GM12874 (cell line): Measurements from ENCODE around the gene ZGPAT.

Source experiments
- CTCF ChIP-seq: IDR thresholded peaks from 2 replicates; pipeline ENCODE4 v1.5.1; 2011; ENCODE audit warnings: low read depth, mild to moderate bottlenecking, control low read depth, low read length, moderate library complexity; ENCODE audit not compliant: insufficient read depth

Gene ZGPAT

GRCh38 chr20:63707558-63708300, at the start of gene ZGPAT, which contains the start of gene ARFRP1:
Gene ZGPAT (plus strand): TSS chr20:63708039. CDS start chr20:63708581, 542 bp downstream.
Gene ARFRP1 (minus strand): TSS chr20:63707976. CDS start chr20:63707091, 885 bp downstream.
- no peak for TF ChIP-seq CTCF

- no peak for TF ChIP-seq CTCF
Observed at GRCh38 chr20:63658749-63659187, 49.1 kb upstream of the ZGPAT start.

GRCh38 chr20:63659370-63659769, 48.5 kb upstream of the ZGPAT start:
- TF ChIP-seq CTCF, result no peak

- TF ChIP-seq CTCF, result no peak
Observed at GRCh38 chr20:63660622-63661021, 47.2 kb upstream of the ZGPAT start.

- TF ChIP-seq CTCF, result no peak
Observed at GRCh38 chr20:63661108-63661507, 46.7 kb upstream of the ZGPAT start.

GRCh38 chr20:63661959-63662812, 45.7 kb upstream of the ZGPAT start:
- TF ChIP-seq CTCF, result no peak

- TF ChIP-seq CTCF, result no peak
Observed at GRCh38 chr20:63662813-63663189, 45.0 kb upstream of the ZGPAT start.
